ENCODE measurements around the gene VTN.

- no peak for TF ChIP-seq POLR2A (IDR thresholded peaks at IDR 0.05)
- no peak for TF ChIP-seq CTCF (IDR thresholded peaks at IDR 0.05)
Measured at GRCh38 chr17:28370035-28370743, at the start of gene VTN.

Data from thyroid gland (tissue), 4 donors.